HL-60 (cell line): ENCODE measurements around the gene KDM3A.

Experiments used
- DNase-seq, 2 experiments: peaks; one replicate each; pipeline ENCODE4 v3.0.0-alpha.2; 2010 to 2020; ENCODE audit warnings: low read depth in 1 of 2, low spot score in 1 of 2
- H3K27ac ChIP-seq: fragments of 250-450 bp; sonication (Bioruptor Pico); replicated peaks from 2 replicates; pipeline ENCODE4 v1.5.1; 2020; ENCODE audit warnings: mild to moderate bottlenecking, moderate library complexity
- H3K27me3 ChIP-seq: fragments of 250-450 bp; sonication (Bioruptor Pico); 2 replicates; pipeline ENCODE4 v1.5.1; 2021; ENCODE audit warnings: mild to moderate bottlenecking, moderate library complexity; ENCODE audit not compliant: insufficient read depth, poor library complexity, severe bottlenecking
- H3K4me3 ChIP-seq: replicated peaks from 2 replicates; pipeline ENCODE4 v1.5.1; 2011; ENCODE audit warnings: mild to moderate bottlenecking, control low read depth, low read length; ENCODE audit not compliant: insufficient read depth
- CTCF ChIP-seq: IDR thresholded peaks from one replicate; pipeline ENCODE4 v1.5.1; 2011; ENCODE audit warnings: low read length, control low read depth, inconsistent platforms; ENCODE audit not compliant: insufficient read depth
- GABPA ChIP-seq: IDR thresholded peaks from 2 replicates; pipeline ENCODE4 v1.6.1; 2012; ENCODE audit warnings: low read depth
- POLR2AphosphoS5 ChIP-seq: IDR thresholded peaks from 2 replicates; pipeline ENCODE4 v1.6.1; 2012; ENCODE audit warnings: low read depth
- REST ChIP-seq: IDR thresholded peaks from 2 replicates; pipeline ENCODE4 v1.6.1; 2012; ENCODE audit warnings: low read depth; ENCODE audit not compliant: insufficient replicate concordance
- SPI1 ChIP-seq: IDR thresholded peaks from 2 replicates; pipeline ENCODE4 v1.6.1; 2012; ENCODE audit warnings: low read depth, mild to moderate bottlenecking, borderline replicate concordance

The KDM3A gene

GRCh38 chr2:86513948-86514660 is 72.9 kb downstream of the KDM3A start:
- H3K4me3 ChIP-seq: no peak overlapping the region
- H3K27me3 ChIP-seq: no peaks in the 10 kb centered on the region
- DNase-seq: no peak
- TF ChIP-seq SPI1 (no peak), POLR2AphosphoS5 (no peak), CTCF (no peak), REST (no peak), GABPA (no peak)
- no peak overlapping the region for H3K27ac ChIP-seq

GRCh38 chr2:86518481-86518880 is 77.3 kb downstream of the KDM3A start:
- H3K27me3 ChIP-seq: no peaks in the 10 kb centered on the region
- H3K4me3 ChIP-seq: no peak overlapping the region
- peak in 1 of 2 experiments; percentile 40 for DNase-seq
- TF ChIP-seq POLR2AphosphoS5: no peak
- no peak for TF ChIP-seq REST
- no peak for TF ChIP-seq GABPA
- no peak for TF ChIP-seq CTCF
- H3K27ac ChIP-seq: no peak overlapping the region

- DNase-seq: no peak
- no peak overlapping the region for H3K27ac ChIP-seq
- no peak for TF ChIP-seq CTCF
- no peak for TF ChIP-seq SPI1
- TF ChIP-seq POLR2AphosphoS5: no peak
- TF ChIP-seq REST: no peak
- no peak for TF ChIP-seq GABPA
- no peaks in the 10 kb centered on the region for H3K27me3 ChIP-seq
- no peak overlapping the region for H3K4me3 ChIP-seq
Observed at GRCh38 chr2:86519349-86519748, 78.2 kb downstream of the KDM3A start.
